ENCODE measurements around the gene VPS13C.

GRCh38 chr15:62089616-62090015 is 29.4 kb upstream of the VPS13C start:
- TF ChIP-seq CTCF (IDR thresholded peaks at IDR 0.05) (no peak), EP300 (IDR thresholded peaks at IDR 0.05) (no peak), POLR2A (IDR thresholded peaks at IDR 0.05) (no peak)

All from tibial nerve (tissue), 4 donors.